NCI-H460 (cell line): ENCODE measurements around the gene F13A1. TPM values are rescaled to one million over a fixed set of nuclear protein-coding genes. Genes with fewer than 3 reads are reported as not detected.
A peak's percentile ranks its signal among the peaks of the same experiment; 100 is the strongest.

Experiments
- DNase-seq: peaks from one replicate; pipeline ENCODE4 v3.0.0-alpha.2; 2016; ENCODE audit warnings: low read depth; ENCODE audit errors: extremely low read depth
- small RNA-seq, 2 experiments: library from RNA; depleted of rRNA; stranded (forward); fragments of <200 nt; gene quantifications; one replicate each; pipeline ENCODE3, GENCODE V24; 2014
- total RNA-seq: library from RNA; depleted of rRNA; stranded (reverse); fragments of >200 nt; shearing (Covaris generic); gene quantifications from 2 replicates; pipeline ENCODE4 v1.2.3, GENCODE V29; 2014

The F13A1 gene
- total RNA-seq, 1 experiment from 2014 or later = 0.02 TPM

DNA sequence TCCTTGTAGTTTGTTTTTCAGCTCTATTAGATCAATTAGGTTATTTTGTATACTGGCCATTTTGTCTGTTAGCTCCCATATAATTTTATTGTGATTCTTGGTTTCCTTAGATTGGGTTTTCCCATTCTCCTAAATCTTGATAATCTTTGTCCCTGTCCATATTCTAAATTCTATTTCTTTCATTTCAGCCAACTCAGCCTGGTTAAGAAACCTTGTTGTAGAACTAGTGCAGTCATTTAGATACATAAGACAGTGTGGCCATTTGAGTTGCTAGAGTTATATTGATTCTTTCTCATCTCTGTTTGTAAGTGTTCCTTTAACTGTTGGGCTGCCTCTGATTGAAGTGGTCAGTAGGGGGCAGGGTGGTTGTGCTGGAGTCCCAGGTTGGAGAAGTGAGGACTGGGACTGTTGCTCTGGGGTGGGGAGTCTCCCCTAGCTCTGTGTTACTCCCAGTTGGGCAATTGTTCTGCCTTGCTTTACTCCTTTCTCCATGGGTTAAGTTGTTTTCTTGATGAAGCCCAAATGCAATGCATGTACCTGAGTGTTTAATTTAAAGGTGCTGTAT is 214.9 kb downstream of the F13A1 start:
- DNase-seq = peak; percentile 1

Small RNAs within 50 kb of the gene (small RNA-seq; reads per million reads assigned to genes)
- 0 to 0.06 reads per million in 2 experiments for gene MIR7853
